Inflammatory macrophage treated with lipopolysaccharide for 1 hour (primary cell): Measurements from ENCODE around the gene NRROS.

Experiments used
- DNase-seq, 2 donors: peaks; one replicate each; pipeline ENCODE4 v3.0.0-alpha.2; 2020 to 2022

The NRROS gene

DNA sequence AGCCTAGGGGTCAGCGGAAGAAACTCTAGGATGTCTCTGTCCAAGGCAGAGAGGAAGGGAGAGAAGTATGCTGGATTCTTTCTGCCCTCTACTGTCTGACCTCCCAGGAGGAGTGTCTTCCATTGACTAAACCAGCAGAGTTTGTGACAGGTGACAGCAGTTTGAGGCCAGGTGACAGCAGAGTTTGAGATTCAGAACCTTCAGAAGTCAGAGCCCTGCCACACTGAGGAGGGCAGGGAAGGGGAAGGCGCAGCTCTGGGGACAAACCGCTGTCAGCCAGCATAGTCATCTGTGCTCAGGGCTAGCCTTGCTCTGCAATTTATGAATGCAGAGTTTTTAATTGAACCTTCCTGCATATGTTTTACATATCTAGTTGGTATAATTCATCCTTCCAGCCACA, 12.3 kb downstream of the NRROS start:
- no peak for DNase-seq

DNA sequence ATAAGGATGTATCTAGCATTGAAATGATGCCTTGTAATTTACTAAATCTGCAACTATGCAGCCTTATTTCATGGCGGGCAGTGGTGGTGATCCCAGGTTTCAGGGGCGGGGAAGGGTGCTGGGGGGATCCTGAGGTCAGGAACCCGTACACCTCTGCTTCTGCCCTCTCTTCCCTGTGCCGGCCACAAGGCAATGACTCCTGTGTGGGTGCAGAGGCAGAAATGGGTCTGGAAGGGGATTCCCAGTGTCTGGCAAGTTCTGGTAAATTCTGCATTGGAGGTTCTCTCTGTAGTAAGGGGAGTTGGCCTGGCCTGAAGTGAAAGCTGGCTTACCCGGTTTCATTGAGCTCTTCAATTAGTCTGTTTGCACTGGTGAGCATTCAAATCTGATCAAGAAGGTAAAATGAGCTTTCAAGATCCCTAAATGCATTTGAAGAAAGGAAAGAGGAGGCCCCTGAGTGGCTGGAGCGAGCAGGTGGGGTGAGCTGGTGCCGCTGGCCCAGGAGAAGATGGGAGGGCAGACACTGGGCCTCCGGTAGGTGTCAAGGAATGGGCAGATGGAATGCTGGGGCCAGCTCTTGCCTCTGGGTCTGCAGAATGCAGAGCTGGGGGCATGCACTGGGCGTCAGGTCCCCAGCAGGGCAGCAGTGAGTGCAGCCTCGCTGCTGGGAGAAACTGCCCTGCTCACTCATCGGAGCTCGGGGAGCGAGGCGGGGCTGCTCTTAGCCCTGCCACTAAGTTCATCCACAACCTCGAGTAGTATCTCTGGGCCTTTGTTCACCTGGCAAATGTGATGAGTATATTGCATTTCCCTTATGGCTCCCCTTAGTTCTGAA, 13.7 kb downstream of the NRROS start:
- DNase-seq = peak; percentile 71 to 95

DNA sequence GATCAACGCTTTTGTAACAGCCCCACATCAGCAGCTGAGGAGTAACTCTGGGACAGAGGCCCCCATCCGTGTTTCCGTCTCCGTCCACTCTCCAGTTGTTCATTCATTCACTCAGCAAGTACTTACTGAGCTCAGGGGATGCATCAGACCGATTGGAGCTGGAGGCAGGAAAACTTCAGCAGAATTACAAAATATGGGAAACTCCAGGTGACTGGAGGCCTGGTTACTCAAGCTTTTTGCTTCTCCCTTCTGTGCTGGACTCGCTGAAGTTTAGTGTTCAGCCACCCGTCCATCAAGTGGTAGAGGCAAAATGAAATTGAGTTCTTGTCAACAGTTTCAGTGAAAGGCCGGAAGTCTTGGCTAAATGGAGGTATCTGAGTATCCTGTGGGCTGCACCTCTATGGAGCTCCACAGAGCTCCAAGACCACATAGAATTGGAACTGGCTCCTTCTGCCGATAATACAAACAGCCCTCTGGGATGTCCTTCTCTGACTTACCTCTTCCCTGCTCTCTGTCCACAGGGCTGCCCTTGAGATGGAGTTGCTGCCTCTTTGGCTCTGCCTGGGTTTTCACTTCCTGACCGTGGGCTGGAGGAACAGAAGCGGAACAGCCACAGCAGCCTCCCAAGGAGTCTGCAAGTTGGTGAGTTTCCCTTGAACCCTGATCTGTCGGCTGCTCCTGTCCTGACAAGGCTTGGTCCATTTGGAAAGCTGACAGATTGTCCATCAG, 14.7 kb downstream of the NRROS start:
- peak; percentile 95 to 96 for DNase-seq

DNA sequence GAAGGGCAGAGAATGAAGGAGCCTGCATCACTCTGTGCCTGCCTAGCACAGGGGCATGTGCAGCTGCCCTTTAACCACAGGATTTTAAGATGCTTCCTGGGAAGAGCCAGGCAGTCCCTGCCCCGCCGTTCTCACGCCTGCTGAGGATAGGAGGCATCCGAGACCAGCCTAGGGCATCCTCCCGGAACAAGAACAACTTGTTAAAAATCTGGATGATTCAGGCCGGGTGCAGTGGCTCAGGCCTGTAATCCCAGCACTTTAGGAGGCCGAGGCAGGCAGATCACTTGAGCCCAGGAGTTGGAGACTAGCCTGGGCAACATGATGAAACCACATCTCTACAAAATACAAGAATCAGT, 15.2 kb downstream of the NRROS start:
- no peak for DNase-seq

DNA sequence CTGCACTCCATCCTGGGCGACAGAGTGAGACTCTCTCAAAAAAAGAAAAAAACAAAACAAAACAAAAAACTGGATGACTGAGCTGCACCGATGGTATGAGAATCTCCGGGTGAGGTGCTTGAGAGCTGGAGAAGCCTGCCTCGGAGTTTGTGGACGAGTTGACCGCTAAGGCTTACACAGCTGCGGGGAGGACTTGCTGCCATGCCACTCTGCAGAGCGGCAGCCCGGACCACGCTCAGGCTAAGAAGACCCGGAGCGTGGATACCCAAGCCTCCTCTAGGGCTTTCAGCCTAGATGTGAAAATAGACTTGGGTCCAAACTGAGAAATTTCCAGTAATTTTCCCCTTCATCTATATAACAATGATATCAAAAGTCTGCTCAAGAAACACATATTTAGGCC, 16.0 kb downstream of the NRROS start:
- DNase-seq = no peak

DNA sequence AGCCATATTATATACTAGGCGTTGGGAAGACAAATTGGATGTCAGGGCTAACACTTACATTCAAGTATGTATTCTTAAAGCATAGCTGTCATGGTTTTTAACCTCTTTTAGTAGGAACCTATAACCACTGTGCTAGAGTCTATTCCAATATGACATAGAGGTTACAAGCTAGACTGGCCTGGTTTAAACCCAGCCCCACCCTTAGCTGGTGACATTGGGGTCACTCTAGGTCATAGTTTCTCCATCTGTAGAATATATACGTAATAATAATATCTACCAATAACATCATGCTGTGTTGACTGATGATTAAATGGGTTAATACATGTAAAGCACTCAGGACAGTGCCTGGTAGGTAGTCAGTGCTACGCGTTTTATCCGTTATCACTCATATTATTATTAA, 16.7 kb downstream of the NRROS start:
- DNase-seq = no peak

DNA sequence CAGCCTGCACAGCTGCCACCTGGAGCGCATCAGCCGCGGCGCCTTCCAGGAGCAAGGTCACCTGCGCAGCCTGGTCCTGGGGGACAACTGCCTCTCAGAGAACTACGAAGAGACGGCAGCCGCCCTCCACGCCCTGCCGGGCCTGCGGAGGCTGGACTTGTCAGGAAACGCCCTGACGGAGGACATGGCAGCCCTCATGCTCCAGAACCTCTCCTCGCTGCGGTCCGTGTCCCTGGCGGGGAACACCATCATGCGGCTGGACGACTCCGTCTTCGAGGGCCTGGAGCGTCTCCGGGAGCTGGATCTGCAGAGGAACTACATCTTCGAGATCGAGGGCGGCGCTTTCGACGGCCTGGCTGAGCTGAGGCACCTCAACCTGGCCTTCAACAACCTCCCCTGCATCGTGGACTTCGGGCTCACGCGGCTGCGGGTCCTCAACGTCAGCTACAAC, 20.4 kb downstream of the NRROS start:
- no peak for DNase-seq

DNA sequence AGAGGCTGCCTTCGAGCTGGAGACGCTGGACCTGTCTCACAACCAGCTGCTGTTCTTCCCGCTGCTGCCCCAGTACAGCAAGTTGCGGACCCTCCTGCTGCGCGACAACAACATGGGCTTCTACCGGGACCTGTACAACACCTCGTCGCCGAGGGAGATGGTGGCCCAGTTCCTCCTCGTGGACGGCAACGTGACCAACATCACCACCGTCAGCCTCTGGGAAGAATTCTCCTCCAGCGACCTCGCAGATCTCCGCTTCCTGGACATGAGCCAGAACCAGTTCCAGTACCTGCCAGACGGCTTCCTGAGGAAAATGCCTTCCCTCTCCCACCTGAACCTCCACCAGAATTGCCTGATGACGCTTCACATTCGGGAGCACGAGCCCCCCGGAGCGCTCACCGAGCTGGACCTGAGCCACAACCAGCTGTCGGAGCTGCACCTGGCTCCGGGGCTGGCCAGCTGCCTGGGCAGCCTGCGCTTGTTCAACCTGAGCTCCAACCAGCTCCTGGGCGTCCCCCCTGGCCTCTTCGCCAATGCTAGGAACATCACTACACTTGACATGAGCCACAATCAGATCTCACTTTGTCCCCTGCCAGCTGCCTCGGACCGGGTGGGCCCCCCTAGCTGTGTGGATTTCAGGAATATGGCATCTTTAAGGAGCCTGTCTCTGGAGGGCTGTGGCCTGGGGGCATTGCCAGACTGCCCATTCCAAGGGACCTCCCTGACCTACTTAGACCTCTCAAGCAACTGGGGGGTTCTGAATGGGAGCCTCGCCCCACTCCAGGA, 21.1 kb downstream of the NRROS start:
- DNase-seq = no peak

DNA sequence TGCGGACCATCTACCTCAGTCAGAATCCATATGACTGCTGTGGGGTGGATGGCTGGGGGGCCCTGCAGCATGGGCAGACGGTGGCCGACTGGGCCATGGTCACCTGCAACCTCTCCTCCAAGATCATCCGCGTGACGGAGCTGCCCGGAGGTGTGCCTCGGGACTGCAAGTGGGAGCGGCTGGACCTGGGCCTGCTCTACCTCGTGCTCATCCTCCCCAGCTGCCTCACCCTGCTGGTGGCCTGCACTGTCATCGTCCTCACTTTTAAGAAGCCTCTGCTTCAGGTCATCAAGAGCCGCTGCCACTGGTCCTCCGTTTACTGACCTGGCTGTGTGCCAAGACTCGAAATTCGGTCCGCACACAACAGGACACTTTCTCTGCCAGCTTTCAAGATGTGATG, 21.9 kb downstream of the NRROS start:
- no peak for DNase-seq

DNA sequence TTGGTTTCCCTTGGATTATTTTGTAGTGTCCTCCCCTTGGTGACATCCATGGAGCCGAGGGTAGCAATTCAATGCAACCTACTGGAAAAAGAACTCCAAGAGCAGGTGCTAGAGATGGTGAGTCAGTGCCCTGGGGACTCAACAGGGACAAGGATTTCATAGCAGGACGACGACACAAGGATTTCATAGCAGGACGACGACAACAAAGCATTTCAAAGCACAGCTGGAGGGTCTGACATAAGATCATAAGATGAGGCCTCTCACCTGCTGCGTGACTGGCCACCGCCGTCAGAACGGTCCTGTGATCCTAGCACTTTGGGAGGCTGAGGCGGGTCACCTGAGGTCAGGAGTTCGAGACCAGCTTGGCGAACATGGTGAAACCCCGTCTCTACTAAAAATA, 22.5 kb downstream of the NRROS start:
- no peak for DNase-seq

DNA sequence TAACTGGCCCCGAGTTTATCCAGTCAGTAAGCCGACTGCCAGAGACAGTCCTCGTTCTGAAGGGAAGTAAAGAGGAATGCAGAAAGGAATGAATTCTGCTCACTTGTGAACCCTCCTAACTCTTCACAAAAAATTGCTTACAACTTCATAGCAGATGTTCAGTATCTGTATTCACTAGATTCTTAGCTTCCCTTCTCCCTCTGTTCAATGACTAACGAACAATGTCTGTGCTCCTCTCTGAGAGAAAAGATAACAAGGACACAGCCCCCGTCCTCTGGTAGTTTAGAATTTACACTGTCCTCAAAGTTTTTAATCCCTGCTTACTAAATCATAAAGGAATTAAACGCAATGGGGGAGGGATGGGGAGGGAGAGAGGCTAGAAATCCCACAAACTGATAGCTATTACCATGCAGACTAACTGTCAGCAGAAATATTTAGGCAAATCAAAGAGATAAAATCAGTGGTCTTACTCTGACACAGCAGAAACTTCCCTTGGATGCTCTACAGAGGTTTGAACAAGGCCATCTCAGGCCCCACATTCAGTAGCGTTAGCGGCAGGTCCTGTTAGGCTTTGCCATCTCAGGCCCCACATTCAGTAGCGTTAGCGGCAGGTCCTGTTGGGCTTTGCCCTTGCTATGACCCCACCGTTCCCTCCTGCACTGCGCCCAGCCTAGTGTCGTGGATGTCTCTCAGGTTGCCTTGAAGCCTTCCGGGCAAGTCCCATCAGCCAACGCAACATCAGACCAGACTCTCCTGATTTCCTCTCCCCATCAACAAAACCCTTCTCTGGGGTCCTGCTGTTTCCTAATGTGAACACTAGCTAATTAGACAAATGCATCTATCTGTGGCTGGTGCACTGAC, 23.4 kb downstream of the NRROS start:
- DNase-seq = no peak

DNA sequence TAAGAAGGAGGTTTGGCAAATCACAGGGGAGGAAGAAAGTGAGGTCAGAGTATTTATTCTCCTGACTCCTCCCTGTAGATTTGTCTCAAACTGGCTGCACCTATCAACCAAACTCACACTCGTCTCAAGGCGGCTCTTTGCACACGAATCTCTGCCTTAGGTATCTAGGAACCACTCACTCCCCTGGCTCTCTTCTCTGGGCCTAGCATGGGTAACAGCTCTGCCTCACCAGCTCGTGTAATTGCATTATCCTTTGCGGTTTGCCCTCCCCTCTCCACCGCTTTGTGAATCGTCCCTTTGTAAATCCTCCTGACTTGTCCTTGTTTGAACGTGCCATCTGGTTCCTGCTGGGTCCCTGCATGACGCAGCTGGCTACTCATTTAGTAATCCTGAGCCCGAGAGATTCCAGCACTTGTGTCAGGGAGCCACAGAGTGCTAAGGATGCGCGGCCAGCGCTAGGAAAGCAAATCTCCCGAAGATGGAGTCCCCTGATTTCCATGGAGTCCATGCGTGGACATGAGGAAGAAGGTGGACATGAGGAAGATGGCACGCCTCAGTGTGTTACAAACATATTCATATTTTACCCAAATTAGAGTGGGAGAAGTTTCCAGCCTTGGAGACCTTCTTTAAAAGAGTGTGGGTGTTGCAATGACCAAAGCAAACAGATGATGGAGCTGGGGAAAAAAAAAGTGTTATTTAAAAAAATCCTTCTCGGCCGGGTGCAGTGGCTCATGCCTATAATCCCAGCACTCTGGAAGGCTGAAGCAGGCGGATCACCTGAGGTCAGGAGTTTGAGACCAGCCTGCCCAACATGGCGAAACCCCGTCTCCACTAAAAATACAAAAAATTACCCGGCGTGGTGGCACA, 26.7 kb downstream of the NRROS start:
- DNase-seq = no peak

DNA sequence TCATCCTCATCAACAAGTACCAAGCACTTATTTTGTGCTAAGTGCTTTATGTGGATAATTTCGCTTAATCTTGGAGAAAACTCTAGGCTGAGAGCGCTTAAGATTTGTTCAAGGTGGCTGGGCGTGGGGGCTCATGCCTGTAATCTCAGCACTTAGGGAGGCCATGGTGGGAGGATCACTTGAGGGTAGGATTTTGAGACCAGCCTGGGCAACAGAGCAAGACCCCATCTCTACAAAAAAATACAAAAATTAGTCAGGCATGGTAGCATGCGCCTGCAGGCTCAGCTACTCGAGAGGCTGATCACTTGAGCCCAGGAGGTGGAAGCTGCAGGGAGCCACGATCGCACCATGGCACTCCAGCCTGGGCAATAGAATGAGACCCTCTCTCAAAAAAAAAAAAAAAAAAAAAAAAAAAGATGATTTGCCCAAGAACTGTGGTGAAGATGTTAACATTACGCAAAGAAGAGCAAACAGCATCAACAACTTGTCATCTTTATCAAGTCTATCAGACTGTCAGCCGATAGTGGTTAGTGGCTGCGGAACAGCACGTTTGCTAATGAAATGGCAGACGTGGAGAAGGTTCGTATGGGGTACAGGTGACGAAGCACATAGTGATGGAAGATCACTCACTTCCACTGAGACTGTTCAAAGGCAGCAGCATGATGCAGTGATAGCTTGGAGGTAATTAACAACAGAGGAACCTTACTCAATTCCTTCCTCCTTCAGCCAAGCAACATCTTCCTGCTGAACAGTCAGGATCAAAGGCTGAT, 27.7 kb downstream of the NRROS start:
- DNase-seq = no peak

DNA sequence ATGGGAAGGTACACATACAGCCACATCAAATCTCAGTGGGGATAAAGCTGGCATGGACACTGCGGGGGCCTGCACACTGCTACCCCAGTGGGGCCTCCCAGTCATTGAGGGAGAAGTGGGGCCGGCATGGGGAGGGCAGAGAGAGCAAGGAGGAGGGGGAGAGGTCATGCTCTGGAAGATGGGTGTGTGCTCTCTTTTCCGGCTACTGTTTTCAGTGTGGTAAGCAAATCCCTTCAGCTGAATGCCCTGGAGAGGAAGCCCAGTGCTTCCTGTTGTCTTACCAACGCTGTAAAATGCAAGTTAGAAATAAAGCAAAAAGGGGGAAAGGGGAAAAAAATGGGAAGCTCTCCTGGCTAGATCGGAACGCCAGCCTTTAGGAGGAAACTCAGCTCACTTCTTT, 30.8 kb downstream of the NRROS start:
- DNase-seq = peak in 1 of 2 donors; percentile 51

DNA sequence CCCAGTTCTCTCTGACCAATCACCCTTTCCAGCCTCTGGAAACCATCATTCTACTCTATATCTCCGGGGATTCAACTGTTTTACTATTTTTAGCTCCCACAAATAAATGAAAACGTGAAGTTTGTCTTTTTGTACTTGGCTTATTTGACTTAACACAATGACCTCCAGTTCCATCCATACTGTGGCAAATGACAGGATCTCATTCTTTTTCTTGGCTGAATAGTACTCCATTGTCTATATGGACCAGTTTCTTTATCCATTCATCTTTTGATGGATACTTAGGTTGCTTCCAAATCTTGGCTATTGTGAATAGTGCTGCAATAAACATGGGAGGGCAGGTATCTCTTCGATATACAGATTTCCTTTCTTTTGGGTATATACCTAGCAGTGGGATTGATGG, 34.1 kb downstream of the NRROS start:
- DNase-seq = no peak

DNA sequence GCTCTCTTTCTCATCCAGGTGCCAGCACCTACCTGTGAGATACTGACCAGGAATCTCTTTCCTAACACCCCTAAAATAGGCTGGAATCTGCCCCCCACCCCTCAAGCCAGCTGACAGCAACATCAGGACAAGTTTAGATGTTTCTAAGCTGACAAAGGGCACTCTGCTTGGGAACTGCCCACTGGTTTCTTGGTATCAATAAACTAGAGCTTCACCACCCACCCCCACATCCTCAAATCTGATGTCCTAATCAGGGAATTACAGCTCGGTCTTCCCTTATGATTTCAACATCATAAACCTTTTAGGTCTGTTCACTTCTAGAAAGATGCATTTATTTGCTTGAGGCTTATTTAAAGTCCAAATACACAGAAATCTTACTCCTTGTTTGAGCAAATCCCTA, 37.9 kb downstream of the NRROS start:
- peak; percentile 77 to 86 for DNase-seq

DNA sequence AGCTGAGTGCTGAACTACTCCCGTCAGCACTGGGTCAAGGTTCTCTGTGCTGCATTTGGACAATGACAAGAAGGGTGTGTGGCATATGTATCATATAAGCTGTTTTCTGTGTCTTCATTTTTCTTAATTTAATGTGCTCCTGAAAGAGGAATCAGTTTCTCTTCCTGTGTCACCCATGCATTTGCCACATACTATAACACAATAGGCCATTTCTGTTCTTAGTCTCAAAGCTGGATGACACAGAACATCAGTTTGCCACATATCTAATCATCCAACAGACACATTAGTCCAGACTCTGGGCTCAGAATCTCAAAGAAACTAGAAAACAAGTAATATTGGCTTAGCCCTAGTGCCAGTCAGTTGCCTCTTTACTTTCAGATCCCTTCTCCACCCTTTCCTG, 38.4 kb downstream of the NRROS start:
- peak; percentile 35 to 66 for DNase-seq

DNA sequence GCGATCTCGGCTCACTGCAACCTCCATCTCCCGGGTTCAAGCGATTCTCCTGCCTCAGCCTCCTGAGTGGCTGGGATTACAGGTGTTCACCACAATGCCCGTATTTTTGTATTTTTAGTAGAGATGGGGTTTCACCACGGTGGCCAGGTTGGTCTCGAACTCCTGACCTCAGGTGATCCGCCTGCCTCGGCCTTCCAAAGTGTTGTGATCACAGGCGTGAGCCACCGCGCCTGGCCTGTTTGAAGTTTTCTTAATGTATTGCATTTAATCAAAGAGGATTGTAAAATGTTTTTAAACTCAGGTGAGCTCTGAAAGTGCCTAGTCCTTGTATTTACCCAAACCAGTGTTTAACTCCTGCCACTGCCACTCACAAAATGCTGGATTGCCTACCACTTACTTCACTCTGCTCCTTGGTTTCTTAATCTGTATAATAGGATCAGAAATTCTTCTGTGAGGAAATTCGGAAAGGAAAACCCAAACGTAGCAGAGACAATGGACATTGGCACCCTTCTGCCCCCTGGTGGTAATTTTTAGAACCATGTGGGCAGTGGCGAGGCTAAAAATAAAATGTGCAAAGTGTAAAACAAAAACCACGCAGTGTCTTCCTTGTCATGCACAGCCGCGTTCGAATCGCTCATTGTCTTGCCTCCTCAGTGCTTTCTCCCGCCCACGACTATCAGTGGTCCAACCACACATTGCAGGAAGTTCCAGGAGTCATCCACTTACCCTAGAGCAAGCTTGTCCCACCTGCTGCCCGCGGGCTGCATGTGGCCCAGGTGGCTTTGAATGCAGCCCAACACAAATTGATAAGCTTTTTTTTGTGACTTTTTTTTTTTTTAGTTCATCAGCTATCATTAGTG, 45.3 kb downstream of the NRROS start:
- DNase-seq = peak; percentile 92 to 98

DNA sequence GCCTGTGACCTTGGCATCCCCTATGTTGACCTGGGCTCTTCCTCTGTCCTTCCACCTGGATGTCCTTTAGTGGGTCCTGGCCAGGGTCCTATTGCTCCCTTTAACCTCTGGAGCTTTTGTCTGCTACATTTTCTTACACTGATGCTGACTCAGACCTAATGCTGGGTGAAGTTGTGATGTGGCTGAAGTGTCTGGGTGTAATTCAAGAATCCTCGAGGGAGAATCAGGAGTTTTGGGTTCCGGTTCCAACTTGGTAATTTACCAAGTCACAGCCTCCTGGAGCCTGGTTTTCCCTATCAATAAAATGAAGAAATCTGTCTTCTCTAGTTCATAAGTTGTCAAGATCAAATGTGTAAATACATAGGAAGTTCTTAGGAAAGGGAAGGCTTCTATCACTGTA, 46.9 kb downstream of the NRROS start:
- DNase-seq = no peak

DNA sequence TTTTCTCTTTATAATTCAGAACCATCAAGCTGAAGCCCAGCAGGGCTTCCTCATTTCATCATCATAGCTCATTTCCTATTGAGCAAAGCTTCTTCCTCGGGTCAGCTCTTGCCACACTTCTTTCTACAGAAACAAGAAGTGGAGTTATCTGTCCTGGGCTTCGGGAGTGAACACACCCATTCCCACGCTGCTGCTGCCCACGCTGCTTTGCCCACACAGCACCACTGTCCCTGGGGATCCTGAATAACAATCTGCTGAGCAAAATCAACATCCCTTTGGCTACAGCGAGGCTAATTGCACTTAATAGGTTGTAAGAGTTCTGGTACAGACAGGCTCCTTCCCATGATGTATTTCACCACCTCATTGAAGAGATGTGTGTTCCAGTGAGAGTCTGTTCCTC, 48.9 kb downstream of the NRROS start:
- peak; percentile 94 to 97 for DNase-seq
